Measurements from ENCODE around the gene TMCC3.
A peak's percentile ranks its signal among the peaks of the same experiment; 100 is the strongest.

Gene TMCC3

GRCh38 chr12:94671917-94672316, 21.6 kb upstream of the TMCC3 start:
- no peak overlapping the region for H3K27ac ChIP-seq
- no peak for TF ChIP-seq ZFX (IDR thresholded peaks at IDR 0.05; ENCODE audit: borderline replicate concordance)
- TF ChIP-seq CTCF (IDR thresholded peaks at IDR 0.05): no peak

- TF ChIP-seq CTCF (IDR thresholded peaks at IDR 0.05) (no peak), ZFX (IDR thresholded peaks at IDR 0.05; ENCODE audit: borderline replicate concordance) (no peak)
- no peak overlapping the region for H3K27ac ChIP-seq
Measured at GRCh38 chr12:94670898-94671297, 20.5 kb upstream of the TMCC3 start.

GRCh38 chr12:94670075-94670474, 19.7 kb upstream of the TMCC3 start:
- TF ChIP-seq ZFX (IDR thresholded peaks at IDR 0.05; ENCODE audit: borderline replicate concordance) (no peak), CTCF (IDR thresholded peaks at IDR 0.05) (no peak)
- H3K27ac ChIP-seq: no peak overlapping the region

GRCh38 chr12:94667031-94667540, 16.7 kb upstream of the TMCC3 start:
- TF ChIP-seq CTCF (IDR thresholded peaks at IDR 0.05): no peak
- no peak for TF ChIP-seq ZFX (IDR thresholded peaks at IDR 0.05; ENCODE audit: borderline replicate concordance)
- H3K27ac ChIP-seq: no peak overlapping the region

GRCh38 chr12:94666158-94666557, 15.8 kb upstream of the TMCC3 start:
- H3K27ac ChIP-seq: no peak overlapping the region
- no peak for TF ChIP-seq CTCF (IDR thresholded peaks at IDR 0.05)
- no peak for TF ChIP-seq ZFX (IDR thresholded peaks at IDR 0.05; ENCODE audit: borderline replicate concordance)

- TF ChIP-seq ZFX (IDR thresholded peaks at IDR 0.05; ENCODE audit: borderline replicate concordance) (no peak), CTCF (IDR thresholded peaks at IDR 0.05) (no peak)
- H3K27ac ChIP-seq: no peak overlapping the region
Measured at GRCh38 chr12:94663702-94664101, 13.3 kb upstream of the TMCC3 start.

GRCh38 chr12:94663071-94663470, 12.7 kb upstream of the TMCC3 start:
- H3K27ac ChIP-seq: peak overlapping the region; percentile 1; the same call in 1 of the 2 replicates
- no peak for TF ChIP-seq ZFX (IDR thresholded peaks at IDR 0.05; ENCODE audit: borderline replicate concordance)
- TF ChIP-seq CTCF (IDR thresholded peaks at IDR 0.05): no peak

Data from 22Rv1 (cell line).